HepG2 (cell line): Measurements from ENCODE around the gene HDGFL2. TPM values are rescaled to one million over a fixed set of nuclear protein-coding genes. Genes with fewer than 3 reads are reported as not detected.

Source experiments
- ARID3A ChIP-seq: IDR thresholded peaks from 2 replicates; pipeline ENCODE4 v1.6.1; 2012; ENCODE audit warnings: low read depth, low read length, improper control_type of control experiment
- KLF16 ChIP-seq, 2 experiments: sonication (generic) in 1 of 2; formaldehyde crosslinking in 1 of 2; IDR thresholded peaks; 2 replicates each; pipeline versions ENCODE4 v1.6.1 to v1.8.0; 2016 to 2023; ENCODE audit warnings: missing genetic modification reagents in 2 of 2, missing compliant biosample characterization in 1 of 2
- KLF9 ChIP-seq: IDR thresholded peaks from 2 replicates; pipeline ENCODE4 v1.6.1; 2016; ENCODE audit warnings: low read depth
- MAZ ChIP-seq, 2 experiments: sonication (generic) in 1 of 2; formaldehyde crosslinking in 1 of 2; IDR thresholded peaks; 2 replicates each; pipeline versions ENCODE4 v1.5.0 to v1.6.1; 2012 to 2020; ENCODE audit warnings: low read depth in 2 of 2, mild to moderate bottlenecking in 2 of 2, borderline replicate concordance in 1 of 2, improper control_type of control experiment in 1 of 2, low read length in 1 of 2, missing genetic modification reagents in 1 of 2, moderate library complexity in 1 of 2
- MTF1 ChIP-seq: sonication (generic); formaldehyde crosslinking; IDR thresholded peaks from 2 replicates; pipeline ENCODE4 v1.5.0; 2020; ENCODE audit warnings: missing genetic modification reagents
- PHF21A ChIP-seq: sonication (generic); formaldehyde crosslinking; IDR thresholded peaks from 2 replicates; pipeline ENCODE4 v1.5.0; 2020; ENCODE audit warnings: mild to moderate bottlenecking, missing genetic modification reagents
- SNAPC4 ChIP-seq: sonication (generic); formaldehyde crosslinking; IDR thresholded peaks from 2 replicates; pipeline ENCODE4 v1.4.0; 2020; ENCODE audit warnings: mild to moderate bottlenecking, missing genetic modification reagents
- SRSF4 ChIP-seq: fragments of 200-400 bp; formaldehyde crosslinking; IDR thresholded peaks from one replicate; pipeline ENCODE4 v1.6.1; 2018; ENCODE audit warnings: mild to moderate bottlenecking, low read depth, low read length, moderate library complexity; ENCODE audit not compliant: poor library complexity, severe bottlenecking
- TGIF2 ChIP-seq: IDR thresholded peaks from 2 replicates; pipeline ENCODE4 v1.6.1; 2016; ENCODE audit warnings: control low read depth, missing compliant biosample characterization
- ZNF256 ChIP-seq: sonication (generic); formaldehyde crosslinking; conservative IDR thresholded peaks from 2 replicates; pipeline ENCODE4 v1.4.0; 2020; ENCODE audit warnings: missing genetic modification reagents
- ZNF329 ChIP-seq: sonication (generic); formaldehyde crosslinking; IDR thresholded peaks from 2 replicates; pipeline ENCODE4 v1.9.0; 2021; ENCODE audit warnings: low read depth, mild to moderate bottlenecking, missing genetic modification reagents
- ZNF773 ChIP-seq: sonication (generic); formaldehyde crosslinking; IDR thresholded peaks from 2 replicates; pipeline ENCODE4 v1.4.0; 2020; ENCODE audit warnings: missing genetic modification reagents, borderline replicate concordance
- ZSCAN9 ChIP-seq: IDR thresholded peaks from 2 replicates; pipeline ENCODE4 v1.6.1; 2016; ENCODE audit warnings: borderline replicate concordance
- polyA plus RNA-seq, 8 experiments: library from polyadenylated mRNA; depleted of rRNA in 3 of 8; stranded (reverse) in 7 of 8; unstranded in 1 of 8; fragments of >200 nt; fragmentation: Illumina TruSeq in 4 of 8; extraction: Trizol in 4 of 8; gene quantifications; 2 replicates each; pipeline versions ENCODE4 v1.2.1 to v1.2.3, GENCODE V29; 2011 to 2016; ENCODE audit warnings: low read depth in 4 of 8, missing spikeins in 1 of 8, mixed read lengths in 1 of 8; ENCODE audit not compliant: insufficient read depth in 1 of 8
- total RNA-seq, 5 experiments: library from RNA; depleted of rRNA; stranded (reverse); fragments of >200 nt; fragmentation: Illumina TruSeq; extraction: Trizol; gene quantifications; 2 replicates each; pipeline ENCODE4 v1.2.3, GENCODE V29; 2016; ENCODE audit warnings: low read depth in 1 of 5
- TF ChIP-seq, protein P1 (sequence below): sonication (generic); formaldehyde crosslinking; IDR thresholded peaks from 2 replicates; pipeline ENCODE4 v1.5.0; 2020; ENCODE audit warnings: mild to moderate bottlenecking, missing genetic modification reagents, borderline replicate concordance
- TF ChIP-seq, protein P2 (sequence below): sonication (generic); formaldehyde crosslinking; IDR thresholded peaks from 2 replicates; pipeline ENCODE4 v1.5.1; 2020; ENCODE audit warnings: mild to moderate bottlenecking, missing genetic modification reagents, borderline replicate concordance

The HDGFL2 gene
- total and polyA plus RNA-seq, 2 of the 13 experiments (the other 11 are each of a cell fraction or from before 2014, with no cell fraction given): 20.0 to 51.1 TPM

GRCh38 chr19:4456843-4457653 lies 15.0 kb upstream of the HDGFL2 start (continued):
- TF ChIP-seq, protein P1, sequence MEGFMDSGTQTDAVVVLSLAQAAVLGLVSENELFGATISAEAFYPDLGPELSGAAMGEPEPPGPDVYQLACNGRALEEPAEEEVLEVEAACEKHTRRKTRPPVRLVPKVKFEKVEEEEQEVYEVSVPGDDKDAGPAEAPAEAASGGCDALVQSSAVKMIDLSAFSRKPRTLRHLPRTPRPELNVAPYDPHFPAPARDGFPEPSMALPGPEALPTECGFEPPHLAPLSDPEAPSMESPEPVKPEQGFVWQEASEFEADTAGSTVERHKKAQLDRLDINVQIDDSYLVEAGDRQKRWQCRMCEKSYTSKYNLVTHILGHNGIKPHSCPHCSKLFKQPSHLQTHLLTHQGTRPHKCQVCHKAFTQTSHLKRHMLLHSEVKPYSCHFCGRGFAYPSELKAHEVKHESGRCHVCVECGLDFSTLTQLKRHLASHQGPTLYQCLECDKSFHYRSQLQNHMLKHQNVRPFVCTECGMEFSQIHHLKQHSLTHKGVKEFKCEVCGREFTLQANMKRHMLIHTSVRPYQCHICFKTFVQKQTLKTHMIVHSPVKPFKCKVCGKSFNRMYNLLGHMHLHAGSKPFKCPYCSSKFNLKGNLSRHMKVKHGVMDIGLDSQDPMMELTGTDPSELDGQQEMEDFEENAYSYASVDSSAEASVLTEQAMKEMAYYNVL (CRISPR knock-in tag): no peak
- TF ChIP-seq PHF21A (CRISPR knock-in tag) (no peak), MAZ (IDR thresholded peaks at IDR 0.05; ENCODE audit: borderline replicate concordance, low read depth, low read length) (no peak), MAZ (CRISPR knock-in tag; IDR thresholded peaks at IDR 0.05; ENCODE audit: low read depth) (no peak), KLF16 (CRISPR knock-in tag; IDR thresholded peaks at IDR 0.05) (0 out of 4 replicates have a peak, but pooled peaks of 1 of the 2 experiments have one; percentile 16), ZNF256 (no peak), ZNF329 (CRISPR knock-in tag) (no peak), SRSF4 (no peak), ZSCAN9 (CRISPR knock-in tag) (no peak), ZNF773 (no peak; the same call in 1 of the 2 replicates), TGIF2 (CRISPR knock-in tag) (peak; percentile 51; the same call in 1 of the 2 replicates), SNAPC4 (CRISPR knock-in tag) (no peak), MTF1 (CRISPR knock-in tag) (no peak), ARID3A (no peak), KLF9 (no peak)
- TF ChIP-seq, protein P2, sequence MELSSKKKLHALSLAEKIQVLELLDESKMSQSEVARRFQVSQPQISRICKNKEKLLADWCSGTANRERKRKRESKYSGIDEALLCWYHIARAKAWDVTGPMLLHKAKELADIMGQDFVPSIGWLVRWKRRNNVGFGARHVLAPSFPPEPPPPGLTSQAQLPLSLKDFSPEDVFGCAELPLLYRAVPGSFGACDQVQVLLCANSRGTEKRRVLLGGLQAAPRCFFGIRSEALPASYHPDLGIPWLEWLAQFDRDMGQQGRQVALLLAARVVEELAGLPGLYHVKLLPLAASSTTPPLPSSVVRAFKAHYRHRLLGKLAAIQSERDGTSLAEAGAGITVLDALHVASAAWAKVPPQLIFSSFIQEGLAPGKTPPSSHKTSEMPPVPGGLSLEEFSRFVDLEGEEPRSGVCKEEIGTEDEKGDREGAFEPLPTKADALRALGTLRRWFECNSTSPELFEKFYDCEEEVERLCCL (CRISPR knock-in tag): no peak
